ENCODE data around the gene ZNF683. TPM values are rescaled to one million over a fixed set of nuclear protein-coding genes. Genes with fewer than 3 reads are reported as not detected.

ZNF683 gene
- total and polyA plus RNA-seq, 2 donors (not counting 3 experiments of a cell fraction or from before 2014, with no cell fraction given) = not detected

DNA sequence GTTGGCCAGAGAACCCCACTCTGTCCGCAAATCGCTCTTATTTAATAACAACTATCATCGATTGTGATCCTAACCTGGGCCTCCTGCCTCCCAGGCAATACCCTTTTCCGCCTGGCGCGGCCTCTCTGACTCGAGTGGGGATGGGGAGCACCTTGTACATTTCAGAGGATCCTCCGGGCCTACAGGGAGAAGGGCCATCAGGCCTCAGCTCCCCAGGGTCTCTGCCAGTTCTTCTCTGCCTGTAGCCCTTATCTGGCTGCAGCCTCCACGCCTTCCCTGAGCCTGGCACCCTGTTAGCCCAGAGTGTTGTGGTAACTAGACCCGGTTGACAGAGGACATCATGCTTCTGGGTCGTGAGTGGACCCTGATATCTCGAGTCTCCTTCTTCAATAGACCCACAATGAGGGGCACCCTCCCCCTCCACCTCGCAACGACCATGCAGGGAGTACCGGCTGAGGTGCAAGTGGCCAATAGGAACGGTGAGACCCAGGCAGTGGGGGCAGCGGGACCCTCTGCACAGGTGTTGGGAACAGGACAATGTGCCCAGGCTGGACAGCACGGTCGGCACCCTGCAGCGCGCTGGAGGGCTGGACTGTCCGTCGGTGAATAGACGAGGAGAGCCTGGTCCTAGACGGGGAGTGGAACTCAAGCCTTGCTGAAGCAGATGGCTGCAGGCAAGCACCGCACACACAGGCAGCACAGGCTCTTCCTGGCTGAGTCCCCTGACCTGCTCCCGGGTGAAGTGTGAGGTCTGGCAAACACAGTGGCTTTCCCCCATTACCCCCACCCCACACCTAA is 11.5 kb downstream of the ZNF683 start:
- intact Hi-C loops (cut with micrococcal nuclease) = loop anchor here (5.0 kb wide), 1 partner anchor 39 kb away; no protein-coding TSS in a partner anchor
- ChIA-PET POLR2A (no interaction called here), CTCF (interaction anchor here (1.8 to 3.2 kb wide), 4 partner anchors 39 to 325 kb away, joined by 10 to 16 read pairs (median 12); no protein-coding TSS in a partner anchor)
- Histone ChIP-seq H3K9me3 (replicated peaks; ENCODE audit: control insufficient read depth, insufficient read depth, low read length) (no peaks in the 10 kb centered on the region), H3K4me1 (ENCODE audit: control insufficient read depth, extremely low read depth, insufficient read depth, low read length) (no peaks in the 10 kb centered on the region), H3K27ac (ENCODE audit: insufficient read depth, low read depth, low read length) (no peak overlapping the region), H2AFZ (ENCODE audit: low read depth, low read length) (peak overlapping the region; percentile 26), H3K9ac (replicated peaks; ENCODE audit: extremely low read depth, insufficient read depth, low read length) (no peak overlapping the region), H3K27me3 (ENCODE audit: control insufficient read depth in 2 of 2, insufficient read depth in 2 of 2, low read length in 2 of 2) (peaks cover 23 to 25% of the 10 kb centered on the region in 2 experiments), H3K4me2 (ENCODE audit: insufficient read depth, low read length) (no peak overlapping the region), H3K36me3 (ENCODE audit: control insufficient read depth in 2 of 2, extremely low read depth in 1 of 2, insufficient read depth in 2 of 2, low read length in 2 of 2) (no peaks in the 10 kb centered on the region), H3K9me1 (replicated peaks; ENCODE audit: control insufficient read depth, extremely low read depth, insufficient read depth, low read length) (no peaks in the 10 kb centered on the region), H4K20me1 (replicated peaks; ENCODE audit: control insufficient read depth, extremely low read depth, insufficient read depth, low read length) (no peaks in the 10 kb centered on the region), H3K79me2 (ENCODE audit: control insufficient read depth, insufficient read depth, low read length) (no peaks in the 10 kb centered on the region), H3K4me3 (replicated peaks in 1 of 3; ENCODE audit: insufficient read depth in 1 of 3, low read depth in 1 of 3, low read length in 3 of 3) (no peak overlapping the region)
- BruUV-seq (replicated peaks) = no TSS peak
- dilution Hi-C loops (cut with MboI; ENCODE audit: extremely low pct_ligation_motif_present, low sequenced_read_pairs) = no loop called here
- TF ChIP-seq JUN (IDR thresholded peaks at IDR 0.05; ENCODE audit: borderline replicate concordance, insufficient read depth, insufficient read length, low read depth) (no peak), POLR2A (IDR thresholded peaks at IDR 0.05; ENCODE audit: low read depth, low read length) (no peak), POLR2AphosphoS5 (IDR thresholded peaks at IDR 0.05; ENCODE audit: insufficient read depth, low read depth, low read length) (no peak), MYC (IDR thresholded peaks at IDR 0.05; ENCODE audit: low read depth, low read length) (no peak), EZH2 (IDR thresholded peaks at IDR 0.05; ENCODE audit: borderline replicate concordance, low read depth, low read length, severe bottlenecking) (no peak)
- TF ChIP-seq, protein P1, sequence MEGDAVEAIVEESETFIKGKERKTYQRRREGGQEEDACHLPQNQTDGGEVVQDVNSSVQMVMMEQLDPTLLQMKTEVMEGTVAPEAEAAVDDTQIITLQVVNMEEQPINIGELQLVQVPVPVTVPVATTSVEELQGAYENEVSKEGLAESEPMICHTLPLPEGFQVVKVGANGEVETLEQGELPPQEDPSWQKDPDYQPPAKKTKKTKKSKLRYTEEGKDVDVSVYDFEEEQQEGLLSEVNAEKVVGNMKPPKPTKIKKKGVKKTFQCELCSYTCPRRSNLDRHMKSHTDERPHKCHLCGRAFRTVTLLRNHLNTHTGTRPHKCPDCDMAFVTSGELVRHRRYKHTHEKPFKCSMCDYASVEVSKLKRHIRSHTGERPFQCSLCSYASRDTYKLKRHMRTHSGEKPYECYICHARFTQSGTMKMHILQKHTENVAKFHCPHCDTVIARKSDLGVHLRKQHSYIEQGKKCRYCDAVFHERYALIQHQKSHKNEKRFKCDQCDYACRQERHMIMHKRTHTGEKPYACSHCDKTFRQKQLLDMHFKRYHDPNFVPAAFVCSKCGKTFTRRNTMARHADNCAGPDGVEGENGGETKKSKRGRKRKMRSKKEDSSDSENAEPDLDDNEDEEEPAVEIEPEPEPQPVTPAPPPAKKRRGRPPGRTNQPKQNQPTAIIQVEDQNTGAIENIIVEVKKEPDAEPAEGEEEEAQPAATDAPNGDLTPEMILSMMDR (IDR thresholded peaks at IDR 0.05; ENCODE audit: extremely low read depth in 1 of 2, insufficient read depth in 1 of 2, low read depth in 1 of 2, low read length in 2 of 2) = no peak
- TF ChIP-seq, protein P2, sequence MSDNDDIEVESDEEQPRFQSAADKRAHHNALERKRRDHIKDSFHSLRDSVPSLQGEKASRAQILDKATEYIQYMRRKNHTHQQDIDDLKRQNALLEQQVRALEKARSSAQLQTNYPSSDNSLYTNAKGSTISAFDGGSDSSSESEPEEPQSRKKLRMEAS (IDR thresholded peaks at IDR 0.05; ENCODE audit: insufficient read depth, insufficient read length) = no peak
- no peak for DNase-seq (ENCODE audit: low read depth, low spot score)
- no peak for FAIRE-seq

All from endothelial cell of umbilical vein (primary cell).